ENCODE data around the gene GRIK4. TPM values are rescaled to one million over a fixed set of nuclear protein-coding genes. Genes with fewer than 3 reads are reported as not detected.

GRIK4 gene
- total and polyA plus RNA-seq, 2 of the 4 experiments (the other 2 are of a cell fraction): 0.18 to 0.38 TPM

GRCh38 chr11:120566176-120566575, 54.6 kb downstream of the GRIK4 start:
- Histone ChIP-seq H3K79me1 (ENCODE audit: low read depth in 1 of 2, low read length in 2 of 2) (no peaks in the 10 kb centered on the region), H4K5ac (ENCODE audit: low read depth, low read length) (no peak overlapping the region), H4K8ac (ENCODE audit: low read depth in 2 of 2, low read length in 2 of 2) (peak overlapping the region in 1 of 2 experiments; percentile 4; a peak in 1 of 4 replicates), H3K36me3 (ENCODE audit: control insufficient read depth, insufficient read depth, low read length) (no peaks in the 10 kb centered on the region), H3K4me2 (ENCODE audit: low read depth, low read length) (no peak overlapping the region), H3K14ac (replicated peaks; ENCODE audit: low read depth, low read length) (no peak overlapping the region), H3K27ac (ENCODE audit: insufficient read depth, low read length) (no peak overlapping the region), H2AK5ac (ENCODE audit: low read depth, low read length) (no peak overlapping the region), H4K20me1 (ENCODE audit: insufficient read depth, low read length) (no peaks in the 10 kb centered on the region), H2BK20ac (ENCODE audit: low read depth, low read length) (no peak overlapping the region), H3K18ac (ENCODE audit: low read depth, low read length) (no peak overlapping the region), H3K23ac (ENCODE audit: low read depth, low read length) (no peak overlapping the region), H3K4ac (ENCODE audit: low read depth, low read length) (no peak overlapping the region), H2BK5ac (ENCODE audit: low read depth, low read length, poor library complexity, severe bottlenecking) (no peak overlapping the region), H4K91ac (ENCODE audit: insufficient read depth, low read depth, low read length) (no peak overlapping the region), H2BK15ac (ENCODE audit: low read depth, low read length) (no peak overlapping the region), H2AK9ac (replicated peaks; ENCODE audit: low read depth, low read length, poor library complexity) (no peak overlapping the region), H3K56ac (ENCODE audit: extremely low read depth, insufficient read depth, low read length) (no peak overlapping the region), H3K9me1 (ENCODE audit: insufficient read depth, low read length) (no peaks in the 10 kb centered on the region), H3K27me3 (ENCODE audit: control insufficient read depth, insufficient read depth, low read length) (peaks cover 6% of the 10 kb centered on the region), H3K9me3 (ENCODE audit: control insufficient read depth, insufficient read depth, low read length) (peaks cover 3% of the 10 kb centered on the region), H3K9ac (ENCODE audit: low read depth, low read length) (no peak overlapping the region; the same call in 1 of the 2 replicates), H3K4me3 (ENCODE audit: insufficient read depth, low read depth, low read length) (no peak overlapping the region), H2AFZ (replicated peaks; ENCODE audit: low read length, poor library complexity) (no peak overlapping the region), H2BK120ac (ENCODE audit: low read depth, low read length) (no peak overlapping the region), H3K4me1 (ENCODE audit: control insufficient read depth, insufficient read depth, low read length) (peaks cover 6% of the 10 kb centered on the region)
- CTCF ChIA-PET: no interaction called here
- no peak for ATAC-seq (ENCODE audit: low read depth)
- no TSS peak for BruUV-seq (replicated peaks)
- DNase-seq: peak; percentile 54
- in situ Hi-C loops (cut with MboI; ENCODE audit: low sequenced_read_pairs) (no loop called here), intact Hi-C loops (cut with micrococcal nuclease) (no loop called here), dilution Hi-C loops (cut with HindIII; ENCODE audit: low sequenced_read_pairs, unreplicated experiment) (no loop called here)
- POLR2A ChIA-PET (ENCODE audit: unreplicated experiment): no interaction called here
- 14% methylated on average over 1 of the region's 5 CpGs; no CpG with 5 or more reads in 1 of the 2 experiments for WGBS, 2 experiments (ENCODE audit: extremely low coverage in 2 of 2, insufficient read length in 1 of 2)
- no peak for TF ChIP-seq ELK1 (IDR thresholded peaks at IDR 0.05; ENCODE audit: borderline replicate concordance, low read depth, low read length)
- no peak for TF ChIP-seq RCOR1 (IDR thresholded peaks at IDR 0.05; ENCODE audit: insufficient replicate concordance, low read length)
- no peak for TF ChIP-seq SMC3 (IDR thresholded peaks at IDR 0.05; ENCODE audit: low read depth, low read length)
- no peak for TF ChIP-seq BHLHE40 (IDR thresholded peaks at IDR 0.05; ENCODE audit: low read depth, low read length)
- TF ChIP-seq CHD1 (IDR thresholded peaks at IDR 0.05; ENCODE audit: low read depth, low read length): no peak
- no peak for TF ChIP-seq MAZ (IDR thresholded peaks at IDR 0.05; ENCODE audit: borderline replicate concordance, low read depth, low read length)
- TF ChIP-seq POLR2A (IDR thresholded peaks at IDR 0.05; ENCODE audit: low read depth, low read length): no peak
- no peak for TF ChIP-seq CEBPB (IDR thresholded peaks at IDR 0.05; ENCODE audit: low read depth, low read length)
- TF ChIP-seq USF2 (IDR thresholded peaks at IDR 0.05; ENCODE audit: low read depth, low read length): no peak
- TF ChIP-seq CTCF (conservative IDR thresholded peaks at IDR 0.05; ENCODE audit: low read depth, low read length): no peak
- no peak for TF ChIP-seq FOS (IDR thresholded peaks at IDR 0.05; ENCODE audit: low read depth, low read length)
- no peak for TF ChIP-seq NFE2L2 (IDR thresholded peaks at IDR 0.05; ENCODE audit: low read depth, low read length)
- no peak for TF ChIP-seq MXI1 (IDR thresholded peaks at IDR 0.05; ENCODE audit: borderline replicate concordance, low read depth, low read length)
- TF ChIP-seq RFX5 (IDR thresholded peaks at IDR 0.05; ENCODE audit: low read depth, low read length): no peak
- TF ChIP-seq RAD21 (IDR thresholded peaks at IDR 0.05; ENCODE audit: low read length): no peak
- no peak for TF ChIP-seq MAFK (IDR thresholded peaks at IDR 0.05; ENCODE audit: low read depth, low read length)
